Upper lobe of left lung (tissue), 6 donors: ENCODE results near the gene CCNG2. TPM values are rescaled to one million over a fixed set of nuclear protein-coding genes. Genes with fewer than 3 reads are reported as not detected.

Experiments used
- ATAC-seq, 2 donors: fragments of 200-7000 bp; cut with Tn5 transposase; one replicate each; pipeline ENCODE4 v1.9.1; 2022; ENCODE audit warnings: mild to moderate bottlenecking in 2 of 2, moderate library complexity in 2 of 2; ENCODE audit not compliant: low FRiP score in 2 of 2
- DNase-seq, 2 donors: peaks; one replicate each; pipeline ENCODE4 v3.0.0-alpha.2; 2019 to 2020
- H3K27ac ChIP-seq, 4 donors: fragments of 200-600 bp; sonication (generic); one replicate each; pipeline ENCODE4 v1.5.1; 2016 to 2019
- H3K27me3 ChIP-seq, 4 donors: fragments of 200-600 bp; sonication (generic); one replicate each; pipeline ENCODE4 v1.5.1; 2017 to 2019
- H3K36me3 ChIP-seq, 4 donors: fragments of 200-600 bp; sonication (generic); one replicate each; pipeline ENCODE4 v1.5.1; 2016 to 2019
- H3K4me1 ChIP-seq, 4 donors: fragments of 200-600 bp; sonication (generic); one replicate each; pipeline ENCODE4 v1.5.1; 2018 to 2019
- H3K4me3 ChIP-seq, 4 donors: fragments of 200-600 bp; sonication (generic); one replicate each; pipeline ENCODE4 v1.5.1; 2017 to 2019; ENCODE audit warnings: mild to moderate bottlenecking in 2 of 4, moderate library complexity in 1 of 4
- H3K9me3 ChIP-seq, 4 donors: fragments of 200-600 bp; sonication (generic); one replicate each; pipeline ENCODE4 v1.5.1; 2018 to 2019
- EP300 ChIP-seq, 4 donors: sonication (generic); formaldehyde crosslinking; IDR thresholded peaks; one replicate each; pipeline ENCODE4 v1.5.1; 2017; ENCODE audit warnings: antibody characterized with exemption in 4 of 4, control low read depth in 2 of 4
- POLR2A ChIP-seq, 4 donors: fragments of 450-650 bp; IDR thresholded peaks; one replicate each; pipeline ENCODE4 v1.5.1; 2016 to 2017; ENCODE audit warnings: antibody characterized with exemption in 4 of 4, mild to moderate bottlenecking in 2 of 4
- POLR2AphosphoS5 ChIP-seq, 2 donors: sonication (generic); formaldehyde crosslinking; IDR thresholded peaks; one replicate each; pipeline ENCODE4 v1.5.1; 2017; ENCODE audit warnings: antibody characterized with exemption in 2 of 2
- WGBS, 2 donors: methylation state at CpG; one replicate each; pipeline ENCODE4 v1.1.5; 2017 to 2018; 5-methylcytosine and 5-hydroxymethylcytosine counted together
- total RNA-seq, 6 donors: library from RNA; depleted of rRNA in 4 of 6; stranded (reverse); fragments of >200 nt in 4 of 6; gene quantifications; one replicate each; pipeline versions ENCODE4 v1.1.0 to v1.2.1, GENCODE V29; 2016 to 2021
- TF ChIP-seq, protein P1 (sequence below), 6 experiments: fragments of 450-650 bp in 4 of 6; fragments of 200-600 bp in 2 of 6; sonication (generic) in 2 of 6; IDR thresholded peaks; one replicate each; pipeline ENCODE4 v1.5.1; 2016 to 2019; ENCODE audit warnings: antibody characterized with exemption in 6 of 6
- donor health status: DM: no; HTN: no; CAD: no; lungs with moderate emphysema.
- donor health status: DM: no; HTN: yes; CAD: no; lungs with severe emphysema.

CCNG2 gene
- total RNA-seq, 6 donors from 2014 or later: 14.1 to 50.5 (median 27.3) TPM

DNA sequence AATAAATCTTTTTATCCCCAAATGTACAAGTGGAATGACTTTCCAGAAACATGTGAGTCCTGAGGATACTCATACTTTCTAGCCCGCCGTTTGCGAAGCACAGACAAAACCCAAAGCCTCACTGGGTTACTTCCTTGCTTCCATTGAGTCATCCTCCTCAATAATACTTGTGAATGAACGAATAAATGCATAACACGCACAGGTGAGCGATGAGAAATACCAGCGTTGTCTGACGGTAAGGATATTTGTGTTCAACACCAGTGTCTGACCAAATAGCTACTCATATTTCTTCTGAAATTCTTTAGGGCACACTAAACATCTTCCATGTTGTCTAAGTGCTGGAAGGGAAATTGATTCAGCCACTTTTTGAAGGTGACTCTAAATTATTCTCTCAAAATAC is 36.0 kb downstream of the CCNG2 start:
- no peak for ATAC-seq

DNA sequence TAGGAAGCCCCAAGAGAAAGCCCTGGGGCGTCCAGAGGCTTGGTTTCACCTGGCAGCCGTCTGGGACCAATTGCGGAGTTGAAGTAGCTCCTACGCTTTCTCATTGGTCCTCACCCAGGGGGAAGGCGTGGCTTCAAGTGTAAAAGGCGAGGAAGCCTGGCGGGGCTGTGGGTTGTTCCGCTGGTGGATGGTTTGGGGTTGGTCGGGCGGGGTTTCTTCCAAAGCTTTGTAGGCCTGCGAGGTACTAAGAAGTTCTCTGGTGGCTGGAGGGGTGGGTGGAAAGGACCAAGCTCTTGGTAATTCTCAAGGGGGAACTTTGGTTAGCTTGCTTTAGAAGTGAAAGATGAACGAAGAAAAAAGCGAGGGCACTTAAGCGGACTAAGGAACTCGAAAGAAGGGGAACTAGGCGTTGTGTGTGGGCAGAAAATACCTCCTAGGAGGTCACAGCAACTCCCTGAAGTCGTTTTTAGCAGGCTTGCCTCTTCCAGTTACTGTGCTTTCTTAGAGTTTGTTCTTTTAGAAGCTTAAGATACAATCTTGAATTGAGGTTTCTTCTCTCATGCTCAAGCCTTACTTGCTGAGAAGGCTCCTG is 36.6 kb downstream of the CCNG2 start:
- Histone ChIP-seq H3K36me3 (no peaks in the 10 kb centered on the region), H3K27ac (peak overlapping the region in 3 of 4 donors; percentile 47 to 61 (median 50)), H3K27me3 (no peaks in the 10 kb centered on the region), H3K4me1 (no peaks in the 10 kb centered on the region), H3K4me3 (peak overlapping the region in 3 of 4 donors; percentile 13 to 39 (median 22)), H3K9me3 (no peaks in the 10 kb centered on the region)
- ATAC-seq: peak; percentile 78 to 85
- no peak for TF ChIP-seq EP300 (IDR thresholded peaks at IDR 0.05)
- TF ChIP-seq POLR2A (IDR thresholded peaks at IDR 0.05): peak in 1 of 4 donors; percentile 56
- TF ChIP-seq POLR2AphosphoS5 (IDR thresholded peaks at IDR 0.05): peak in 1 of 2 donors; percentile 31
- TF ChIP-seq, protein P1, sequence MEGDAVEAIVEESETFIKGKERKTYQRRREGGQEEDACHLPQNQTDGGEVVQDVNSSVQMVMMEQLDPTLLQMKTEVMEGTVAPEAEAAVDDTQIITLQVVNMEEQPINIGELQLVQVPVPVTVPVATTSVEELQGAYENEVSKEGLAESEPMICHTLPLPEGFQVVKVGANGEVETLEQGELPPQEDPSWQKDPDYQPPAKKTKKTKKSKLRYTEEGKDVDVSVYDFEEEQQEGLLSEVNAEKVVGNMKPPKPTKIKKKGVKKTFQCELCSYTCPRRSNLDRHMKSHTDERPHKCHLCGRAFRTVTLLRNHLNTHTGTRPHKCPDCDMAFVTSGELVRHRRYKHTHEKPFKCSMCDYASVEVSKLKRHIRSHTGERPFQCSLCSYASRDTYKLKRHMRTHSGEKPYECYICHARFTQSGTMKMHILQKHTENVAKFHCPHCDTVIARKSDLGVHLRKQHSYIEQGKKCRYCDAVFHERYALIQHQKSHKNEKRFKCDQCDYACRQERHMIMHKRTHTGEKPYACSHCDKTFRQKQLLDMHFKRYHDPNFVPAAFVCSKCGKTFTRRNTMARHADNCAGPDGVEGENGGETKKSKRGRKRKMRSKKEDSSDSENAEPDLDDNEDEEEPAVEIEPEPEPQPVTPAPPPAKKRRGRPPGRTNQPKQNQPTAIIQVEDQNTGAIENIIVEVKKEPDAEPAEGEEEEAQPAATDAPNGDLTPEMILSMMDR (IDR thresholded peaks at IDR 0.05): no peak
- WGBS, 2 donors: 68 to 75% methylated on average over 17 of the region's 17 CpGs
- peak in 1 of 2 donors; percentile 82 for DNase-seq

More for the DNA sequence above, 36.0 kb downstream of the CCNG2 start:
- no peaks in the 10 kb centered on the region for H3K27me3 ChIP-seq
- H3K4me3 ChIP-seq: no peak overlapping the region
- no peaks in the 10 kb centered on the region for H3K9me3 ChIP-seq
- no peaks in the 10 kb centered on the region for H3K4me1 ChIP-seq
- no peak for TF ChIP-seq POLR2AphosphoS5 (IDR thresholded peaks at IDR 0.05)
- TF ChIP-seq, protein P1 (IDR thresholded peaks at IDR 0.05): no peak
- TF ChIP-seq EP300 (IDR thresholded peaks at IDR 0.05): no peak
- TF ChIP-seq POLR2A (IDR thresholded peaks at IDR 0.05): no peak
- WGBS, 2 donors: 87 to 88% methylated on average over 8 of the region's 8 CpGs
- no peaks in the 10 kb centered on the region for H3K36me3 ChIP-seq
- no peak for DNase-seq
- no peak overlapping the region for H3K27ac ChIP-seq

DNA sequence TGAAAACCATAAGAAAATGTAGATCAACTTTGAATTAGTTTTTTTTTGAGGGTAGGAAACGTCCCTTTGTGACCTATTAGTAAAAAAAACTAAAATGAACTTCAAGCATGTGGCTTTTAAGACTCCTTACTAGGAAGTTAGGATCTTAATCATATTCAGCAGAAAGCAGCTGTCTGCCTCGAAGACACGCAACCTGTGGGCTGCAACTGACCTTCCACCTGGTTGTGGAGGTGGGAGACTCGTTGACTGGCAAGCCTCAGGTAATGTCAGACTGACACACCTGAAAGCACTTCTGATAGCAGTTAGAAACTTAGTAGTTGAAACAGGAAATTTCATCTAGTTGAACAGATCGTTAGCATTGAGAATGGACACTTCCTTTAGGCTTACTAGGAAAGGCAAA is 37.4 kb downstream of the CCNG2 start:
- ATAC-seq (no peak), DNase-seq (no peak)
- WGBS, 2 donors: 61 to 64% methylated on average over 5 of the region's 5 CpGs
- Histone ChIP-seq H3K27ac (no peak overlapping the region), H3K4me1 (no peaks in the 10 kb centered on the region), H3K27me3 (no peaks in the 10 kb centered on the region), H3K9me3 (no peaks in the 10 kb centered on the region), H3K4me3 (no peak overlapping the region), H3K36me3 (no peaks in the 10 kb centered on the region)
- TF ChIP-seq POLR2AphosphoS5 (IDR thresholded peaks at IDR 0.05) (no peak), EP300 (IDR thresholded peaks at IDR 0.05) (no peak), POLR2A (IDR thresholded peaks at IDR 0.05) (no peak)
- TF ChIP-seq, protein P1 (IDR thresholded peaks at IDR 0.05): no peak

DNA sequence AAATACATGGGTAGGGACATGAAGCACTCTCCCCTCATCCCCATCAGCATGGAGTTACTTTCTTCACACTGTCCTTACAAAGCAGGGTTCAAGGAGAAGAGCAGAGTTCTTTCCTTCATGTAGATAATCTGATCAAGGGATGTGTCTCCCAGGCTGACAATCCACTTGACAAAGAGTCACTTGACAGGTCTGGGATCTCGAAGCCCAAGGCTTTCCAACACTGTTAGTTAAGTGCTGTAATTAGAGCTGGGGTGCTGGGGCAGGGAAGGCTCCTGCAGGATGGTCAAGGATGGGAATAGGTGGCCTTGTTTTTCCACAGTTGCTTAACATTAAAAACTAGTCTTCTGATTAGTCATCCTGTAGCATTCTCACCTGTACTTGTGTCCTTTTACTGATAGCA is 38.0 kb downstream of the CCNG2 start:
- TF ChIP-seq, protein P1 (IDR thresholded peaks at IDR 0.05): no peak
- TF ChIP-seq POLR2AphosphoS5 (IDR thresholded peaks at IDR 0.05) (no peak), EP300 (IDR thresholded peaks at IDR 0.05) (no peak), POLR2A (IDR thresholded peaks at IDR 0.05) (no peak)
- no peak overlapping the region for H3K4me3 ChIP-seq
- no peak overlapping the region for H3K27ac ChIP-seq
- no peak for ATAC-seq
- H3K4me1 ChIP-seq: no peaks in the 10 kb centered on the region
- H3K9me3 ChIP-seq: no peaks in the 10 kb centered on the region
- no peaks in the 10 kb centered on the region for H3K36me3 ChIP-seq
- DNase-seq: no peak
- H3K27me3 ChIP-seq: no peaks in the 10 kb centered on the region
- WGBS, 2 donors: 42 to 79% methylated on average over 1 of the region's 1 CpG

DNA sequence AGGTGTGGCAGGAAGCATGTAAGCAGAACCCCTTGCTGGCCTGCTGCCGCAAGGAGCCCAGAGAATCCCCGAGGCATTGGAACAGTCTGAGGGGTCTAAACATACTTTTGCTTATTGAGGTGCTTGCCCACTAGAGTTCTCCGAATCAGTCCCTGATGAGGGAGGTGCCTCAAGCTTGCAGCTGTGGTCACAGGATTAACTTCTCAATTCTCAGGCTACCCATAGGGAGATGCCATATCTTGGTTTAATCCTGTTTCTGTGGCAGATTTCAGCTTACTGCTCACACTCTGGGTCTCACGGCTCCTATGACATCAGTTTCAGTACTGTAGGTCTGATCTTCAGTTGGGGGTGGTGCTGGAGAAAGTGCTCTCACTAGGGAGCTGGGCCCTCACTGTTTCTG is 39.9 kb downstream of the CCNG2 start:
- WGBS, 2 donors: 67 to 86% methylated on average over 1 to 4 of the region's 4 CpGs
- Histone ChIP-seq H3K4me1 (no peaks in the 10 kb centered on the region), H3K4me3 (no peak overlapping the region), H3K9me3 (no peaks in the 10 kb centered on the region), H3K36me3 (no peaks in the 10 kb centered on the region), H3K27me3 (no peaks in the 10 kb centered on the region), H3K27ac (no peak overlapping the region)
- DNase-seq: no peak
- no peak for TF ChIP-seq POLR2A (IDR thresholded peaks at IDR 0.05)
- no peak for TF ChIP-seq POLR2AphosphoS5 (IDR thresholded peaks at IDR 0.05)
- TF ChIP-seq, protein P1 (IDR thresholded peaks at IDR 0.05): no peak
- no peak for TF ChIP-seq EP300 (IDR thresholded peaks at IDR 0.05)
- ATAC-seq: peak; percentile 47 to 55
